ENCODE results near the gene REC114. TPM values are rescaled to one million over a fixed set of nuclear protein-coding genes. Genes with fewer than 3 reads are reported as not detected.

Gene REC114
- total and polyA plus RNA-seq, 9 of the 15 experiments (the other 6 are each of a cell fraction or from before 2014, with no cell fraction given) = 0.07 to 0.24 TPM; not detected in 7

- intact Hi-C loops (cut with micrococcal nuclease) = no loop called here
- no peaks in the 10 kb centered on the region for H3K4me1 ChIP-seq (replicated peaks in 1 of 2; ENCODE audit: control insufficient read depth in 2 of 2, insufficient read depth in 2 of 2, low read length in 2 of 2)
- H3K4me2 ChIP-seq (ENCODE audit: insufficient read depth, low read length) = no peak overlapping the region
- H4K20me1 ChIP-seq (replicated peaks; ENCODE audit: control insufficient read depth, insufficient read depth, low read length) = no peaks in the 10 kb centered on the region
- no peaks in the 10 kb centered on the region; a peak in 1 of 5 replicates for H3K27me3 ChIP-seq (ENCODE audit: control insufficient read depth in 2 of 2, insufficient read depth in 2 of 2, low read length in 2 of 2)
- ChIA-PET CTCF (ENCODE audit: low intra/inter-chr PET ratio) (no interaction called here), POLR2A (no interaction called here)
- no peak overlapping the region for H3K4me3 ChIP-seq
- H3K36me3 ChIP-seq (ENCODE audit: control insufficient read depth, insufficient read depth, low read length) = no peaks in the 10 kb centered on the region
- H3K9me1 ChIP-seq (ENCODE audit: control insufficient read depth, insufficient read depth, low read length) = no peaks in the 10 kb centered on the region
- no peak overlapping the region for H3K9ac ChIP-seq (ENCODE audit: insufficient read depth in 1 of 2, low read depth in 2 of 2, low read length in 2 of 2)
- no peak overlapping the region for H2AFZ ChIP-seq (ENCODE audit: low read depth, low read length)
- TF ChIP-seq U2AF1 (optimal IDR thresholded peaks at IDR 0.05; ENCODE audit: low read depth, low read length) (no peak), FIP1L1 (IDR thresholded peaks at IDR 0.05; ENCODE audit: low read depth, low read length, poor library complexity, severe bottlenecking) (no peak), NFXL1 (CRISPR knock-in tag; IDR thresholded peaks at IDR 0.05) (no peak), KLF16 (IDR thresholded peaks at IDR 0.05) (no peak), ZBTB40 (IDR thresholded peaks at IDR 0.05) (no peak), ZBTB40 (CRISPR knock-in tag; IDR thresholded peaks at IDR 0.05) (no peak), RAD21 (CRISPR knock-in tag; conservative IDR thresholded peaks at IDR 0.05 in 1 of 2, IDR thresholded peaks at IDR 0.05 in 1 of 2) (no peak), KDM2B (CRISPR knock-in tag; IDR thresholded peaks at IDR 0.05) (no peak)
- TF ChIP-seq, protein P1, sequence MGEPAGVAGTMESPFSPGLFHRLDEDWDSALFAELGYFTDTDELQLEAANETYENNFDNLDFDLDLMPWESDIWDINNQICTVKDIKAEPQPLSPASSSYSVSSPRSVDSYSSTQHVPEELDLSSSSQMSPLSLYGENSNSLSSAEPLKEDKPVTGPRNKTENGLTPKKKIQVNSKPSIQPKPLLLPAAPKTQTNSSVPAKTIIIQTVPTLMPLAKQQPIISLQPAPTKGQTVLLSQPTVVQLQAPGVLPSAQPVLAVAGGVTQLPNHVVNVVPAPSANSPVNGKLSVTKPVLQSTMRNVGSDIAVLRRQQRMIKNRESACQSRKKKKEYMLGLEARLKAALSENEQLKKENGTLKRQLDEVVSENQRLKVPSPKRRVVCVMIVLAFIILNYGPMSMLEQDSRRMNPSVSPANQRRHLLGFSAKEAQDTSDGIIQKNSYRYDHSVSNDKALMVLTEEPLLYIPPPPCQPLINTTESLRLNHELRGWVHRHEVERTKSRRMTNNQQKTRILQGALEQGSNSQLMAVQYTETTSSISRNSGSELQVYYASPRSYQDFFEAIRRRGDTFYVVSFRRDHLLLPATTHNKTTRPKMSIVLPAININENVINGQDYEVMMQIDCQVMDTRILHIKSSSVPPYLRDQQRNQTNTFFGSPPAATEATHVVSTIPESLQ (CRISPR knock-in tag; IDR thresholded peaks at IDR 0.05) = no peak
- in situ Hi-C loops (cut with MboI) = no loop called here
- H3K9me3 ChIP-seq (replicated peaks; ENCODE audit: control insufficient read depth, insufficient read depth, low read depth, low read length) = no peaks in the 10 kb centered on the region
- FAIRE-seq (no peak), DNase-seq (ENCODE audit: extremely low read depth in 1 of 4, low spot score in 3 of 4) (no peak), ATAC-seq (no peak)
- H3K27ac ChIP-seq (ENCODE audit: extremely low read depth, low read depth, low read length) = no peak overlapping the region
- H3K79me2 ChIP-seq (ENCODE audit: control insufficient read depth, insufficient read depth, low read length) = no peaks in the 10 kb centered on the region
- 52% methylated on average over 2 of the region's 2 CpGs for WGBS (ENCODE audit: insufficient coverage, low coverage, missing lambda C conversion rate)
- no TSS peak for BruUV-seq (replicated peaks)
Observed at GRCh38 chr15:73493922-73494321, 51.0 kb downstream of the REC114 start.

All from K562 (cell line).